ENCODE measurements around the gene PRKCB.

PRKCB gene

GRCh38 chr16:23835390-23836077 lies at the start of gene PRKCB:
Gene PRKCB (plus strand): TSS chr16:23835983.
- peak; percentile 81 for DNase-seq (ENCODE audit: low read depth)

GRCh38 chr16:23786964-23787561 lies 48.7 kb upstream of the PRKCB start:
- no peak for DNase-seq (ENCODE audit: low read depth)

GRCh38 chr16:23788685-23789084 lies 47.1 kb upstream of the PRKCB start:
- DNase-seq (ENCODE audit: low read depth), result no peak

GRCh38 chr16:23795378-23795777 lies 40.4 kb upstream of the PRKCB start:
- no peak for DNase-seq (ENCODE audit: low read depth)

GRCh38 chr16:23796941-23797340 lies 38.8 kb upstream of the PRKCB start:
- DNase-seq (ENCODE audit: low read depth), result no peak

- peak; percentile 70 for DNase-seq (ENCODE audit: low read depth)
These were observed 34.4 kb upstream of the PRKCB start for GRCh38 chr16:23801378-23801777.

GRCh38 chr16:23802776-23803175 lies 33.0 kb upstream of the PRKCB start:
- no peak for DNase-seq (ENCODE audit: low read depth)

GRCh38 chr16:23803591-23804123 lies 32.1 kb upstream of the PRKCB start:
- DNase-seq (ENCODE audit: low read depth), result peak; percentile 53

- no peak for DNase-seq (ENCODE audit: low read depth)
These were observed 28.8 kb upstream of the PRKCB start for GRCh38 chr16:23807028-23807427.

- DNase-seq (ENCODE audit: low read depth), result no peak
These were observed 14.3 kb upstream of the PRKCB start for GRCh38 chr16:23821467-23821866.

- DNase-seq (ENCODE audit: low read depth), result no peak
These were observed 13.7 kb upstream of the PRKCB start for GRCh38 chr16:23821875-23822688.

GRCh38 chr16:23823475-23824384 lies 12.1 kb upstream of the PRKCB start:
- no peak for DNase-seq (ENCODE audit: low read depth)

- DNase-seq (ENCODE audit: low read depth), result no peak
These were observed 10.9 kb upstream of the PRKCB start for GRCh38 chr16:23824909-23825308.

GRCh38 chr16:23826528-23827045 lies 9.2 kb upstream of the PRKCB start:
- no peak for DNase-seq (ENCODE audit: low read depth)

- no peak for DNase-seq (ENCODE audit: low read depth)
These were observed 8.7 kb upstream of the PRKCB start for GRCh38 chr16:23827057-23827456.

- DNase-seq (ENCODE audit: low read depth), result no peak
These were observed 6.3 kb upstream of the PRKCB start for GRCh38 chr16:23829454-23829853.

- DNase-seq (ENCODE audit: low read depth), result no peak
These were observed 5.5 kb upstream of the PRKCB start for GRCh38 chr16:23830276-23830675.

- DNase-seq (ENCODE audit: low read depth), result no peak
These were observed 2.9 kb upstream of the PRKCB start for GRCh38 chr16:23832882-23833281.

- DNase-seq (ENCODE audit: low read depth), result no peak
These were observed 2.3 kb upstream of the PRKCB start for GRCh38 chr16:23833504-23833903.

- DNase-seq (ENCODE audit: low read depth), result no peak
These were observed 1.7 kb upstream of the PRKCB start for GRCh38 chr16:23833960-23834685.

- no peak for DNase-seq (ENCODE audit: low read depth)
These were observed 258 bp downstream of the PRKCB start for GRCh38 chr16:23836078-23836403.

Data from activated gamma-delta T cell treated with anti-CD3 and anti-CD28 coated beads, Interleukin-2, amount 50 U/mL, for 16 hours (primary cell).